Glomerular visceral epithelial cell (primary cell): ENCODE measurements around the gene NEK4.

Source experiments
- DNase-seq: peaks from one replicate; pipeline ENCODE4 v3.0.0-alpha.2; 2016; ENCODE audit errors: extremely low spot score

Gene NEK4

GRCh38 chr3:52663098-52663497 lies 107.6 kb downstream of the NEK4 start:
- DNase-seq: no peak

GRCh38 chr3:52660046-52660445 lies 110.7 kb downstream of the NEK4 start:
- no peak for DNase-seq
